Measurements from ENCODE around the gene AAK1.

- TF ChIP-seq ATF6 (CRISPR knock-in tag; IDR thresholded peaks at IDR 0.05) (no peak), CTCF (IDR thresholded peaks at IDR 0.05) (no peak), ZMAT4 (CRISPR knock-in tag; IDR thresholded peaks at IDR 0.05) (no peak), NR2C2 (CRISPR knock-in tag; IDR thresholded peaks at IDR 0.05) (no peak), MAX (CRISPR knock-in tag; IDR thresholded peaks at IDR 0.05) (no peak), RELA (CRISPR knock-in tag; IDR thresholded peaks at IDR 0.05; ENCODE audit: borderline replicate concordance) (no peak), CBFB (CRISPR knock-in tag; IDR thresholded peaks at IDR 0.05; ENCODE audit: low read depth) (no peak), ELF4 (CRISPR knock-in tag; IDR thresholded peaks at IDR 0.05; ENCODE audit: low read depth) (no peak), ZNF121 (CRISPR knock-in tag; IDR thresholded peaks at IDR 0.05) (no peak), ATF2 (CRISPR knock-in tag; IDR thresholded peaks at IDR 0.05; ENCODE audit: borderline replicate concordance, low read depth) (no peak), ZNF138 (CRISPR knock-in tag; conservative IDR thresholded peaks at IDR 0.05) (no peak), USF1 (CRISPR knock-in tag; IDR thresholded peaks at IDR 0.05) (no peak)
Measured at GRCh38 chr2:69674316-69674670, 30.8 kb upstream of the AAK1 start.
